TTC549 (cell line): ENCODE measurements around the gene GMDS.

Experiments
- FAIRE-seq: peaks from 2 replicates; lab custom pipeline; 2012; peaks lifted over from hg19 to GRCh38; lab: Jason Lieb, UNC

GMDS gene

DNA sequence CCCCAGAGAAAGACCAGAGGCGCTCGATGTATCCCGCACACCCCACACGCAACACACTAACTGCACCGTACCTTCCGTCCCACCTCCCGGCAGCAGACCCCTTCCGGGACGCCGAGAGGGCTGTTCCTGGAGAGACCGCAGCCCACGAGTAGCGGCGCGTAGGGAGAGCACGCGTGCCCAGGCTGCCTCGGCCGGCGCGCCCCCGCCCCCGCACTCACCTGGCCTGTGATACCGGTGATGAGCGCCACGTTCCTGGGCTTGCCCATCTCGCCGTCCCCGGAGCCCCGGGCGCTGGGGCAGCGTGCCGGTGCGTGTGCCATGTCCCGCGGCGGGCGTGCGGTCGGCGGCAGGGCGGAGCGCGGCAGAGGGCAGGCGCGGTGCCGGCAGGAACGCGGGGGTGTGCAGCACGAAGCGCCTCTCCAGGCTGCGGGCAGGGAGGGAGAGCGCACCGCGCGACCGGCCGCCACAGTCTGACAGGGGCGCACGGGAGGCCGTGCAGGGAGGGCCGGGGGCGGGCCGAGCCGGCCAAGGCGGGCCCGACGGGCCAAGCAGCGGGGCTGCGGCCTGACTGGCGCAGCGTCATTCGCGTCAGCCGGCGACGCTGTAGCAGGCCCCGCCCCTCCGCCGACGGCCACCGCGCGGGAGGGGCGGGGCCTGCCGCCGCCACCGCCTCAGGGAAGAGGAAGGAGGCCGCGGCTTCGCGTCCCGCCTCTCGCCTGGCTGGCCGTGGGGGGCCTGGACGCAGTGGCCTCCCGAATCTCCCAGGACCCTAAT is at the start of gene GMDS:
Gene GMDS (minus strand): TSS at position 503 of the 774 bp plus-strand sequence.
- no peak for FAIRE-seq

DNA sequence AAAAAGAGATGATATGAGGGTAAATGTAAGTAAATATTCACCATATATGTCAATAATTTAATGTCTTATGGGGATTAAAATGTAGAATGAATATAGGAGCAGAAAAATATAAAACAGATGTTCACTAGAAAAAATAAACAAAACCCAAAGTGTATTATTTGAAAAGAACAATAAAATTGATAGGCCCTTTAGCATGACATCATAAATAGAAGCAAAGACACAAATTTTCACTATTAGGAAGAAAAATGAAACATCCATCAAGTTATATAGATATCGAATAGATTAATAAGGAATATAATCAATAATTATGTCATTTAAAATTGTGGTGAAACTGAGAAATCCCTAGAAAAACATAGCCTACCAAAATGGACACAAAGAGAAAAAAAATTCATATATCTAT is 40.1 kb upstream of the GMDS start:
- no peak for FAIRE-seq

DNA sequence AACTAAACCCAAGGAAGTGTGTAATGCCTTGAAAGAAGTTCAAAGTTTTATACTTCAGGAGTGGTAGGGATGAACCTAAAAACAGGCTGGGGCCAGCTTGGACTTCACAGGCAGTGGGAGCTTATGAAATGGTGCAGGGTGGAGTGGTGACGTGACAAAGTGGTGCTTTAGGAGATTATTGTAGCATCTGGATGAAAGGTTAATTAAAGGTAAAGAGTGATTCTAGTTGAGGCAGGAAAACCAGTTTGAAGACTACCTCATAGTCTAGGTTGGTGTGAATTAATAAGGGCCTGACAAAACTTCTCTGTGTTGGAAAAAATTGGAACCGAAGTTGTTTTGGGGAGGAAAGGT is 30.5 kb upstream of the GMDS start:
- no peak for FAIRE-seq

DNA sequence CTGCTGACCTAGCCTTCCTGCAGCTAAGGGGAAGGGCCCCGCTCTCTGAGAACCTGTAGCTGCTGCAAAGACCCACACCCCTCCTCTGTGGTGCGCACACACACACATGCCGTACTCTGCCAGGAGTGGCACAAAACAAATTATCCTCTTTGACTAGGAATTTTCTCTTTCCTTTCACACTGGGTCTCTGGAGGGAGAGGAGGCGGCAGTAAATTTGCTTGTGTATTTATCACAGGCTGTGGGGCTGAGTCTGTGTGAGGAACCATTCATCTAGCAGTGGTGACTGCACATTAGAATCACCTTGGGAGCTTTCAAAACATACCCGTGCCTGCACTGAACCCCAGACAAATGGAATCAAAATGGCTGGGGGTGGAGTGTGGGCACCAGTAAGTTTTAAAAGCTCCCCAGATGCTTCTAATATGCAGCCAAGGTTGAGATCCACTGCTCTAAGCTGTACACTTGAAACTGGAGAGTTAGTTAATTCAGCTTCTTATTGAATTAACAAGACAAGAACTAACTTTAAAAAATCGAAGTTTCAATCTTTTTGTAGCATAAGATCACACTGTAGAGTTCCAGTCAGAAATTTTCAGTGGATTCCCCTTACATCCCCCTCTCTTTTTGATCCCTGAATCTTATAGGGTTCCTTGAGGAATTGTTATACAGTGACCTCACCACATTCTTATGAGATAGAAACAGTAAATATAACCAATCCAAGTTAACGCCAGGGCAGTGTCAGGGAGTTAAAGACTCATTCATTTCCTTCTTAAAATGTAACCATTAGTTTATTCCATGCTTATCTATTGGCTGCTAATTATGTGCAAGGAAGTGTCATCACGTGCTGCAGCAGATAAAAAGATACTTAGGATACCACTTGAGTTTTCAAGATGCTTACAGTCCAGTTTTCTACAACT is 29.8 kb upstream of the GMDS start:
- no peak for FAIRE-seq

DNA sequence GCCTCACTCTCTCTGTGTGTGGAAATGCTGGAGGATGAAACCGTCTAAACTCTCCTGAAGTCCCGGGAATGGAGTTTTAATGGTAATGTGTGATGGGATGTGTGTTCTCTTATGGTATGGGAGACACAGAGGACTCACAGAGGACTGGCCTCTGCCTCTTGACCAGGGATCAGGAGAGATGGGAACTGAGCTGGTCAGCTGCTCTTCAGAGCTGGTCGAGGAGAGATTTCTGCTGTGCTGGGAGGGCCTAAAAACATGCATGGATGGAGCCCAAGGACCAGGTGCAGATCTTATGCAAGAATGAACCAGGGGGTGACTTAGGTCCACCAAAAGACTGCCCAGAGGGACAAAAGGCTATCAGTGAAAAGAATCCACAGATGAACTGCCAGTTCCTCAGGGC is 27.3 kb upstream of the GMDS start:
- FAIRE-seq, result no peak

DNA sequence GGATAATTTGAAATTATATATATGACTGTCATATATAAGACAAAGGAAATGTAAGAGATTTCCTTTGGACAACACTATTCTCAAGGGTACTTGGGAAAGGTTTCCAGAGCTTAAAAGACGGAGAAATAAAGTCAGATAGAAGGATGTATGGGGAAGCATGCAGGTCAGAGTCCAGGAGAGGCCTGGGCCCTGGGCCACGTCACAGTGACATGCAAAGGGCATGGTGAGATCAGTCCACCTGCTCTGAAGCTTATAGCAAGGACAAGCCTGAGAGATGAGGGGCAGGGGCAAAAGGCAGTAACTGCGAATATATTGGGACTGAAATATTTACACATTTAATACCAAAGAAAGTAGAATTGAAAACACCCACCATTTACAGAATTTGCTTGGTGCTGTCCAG is 24.6 kb upstream of the GMDS start:
- no peak for FAIRE-seq

DNA sequence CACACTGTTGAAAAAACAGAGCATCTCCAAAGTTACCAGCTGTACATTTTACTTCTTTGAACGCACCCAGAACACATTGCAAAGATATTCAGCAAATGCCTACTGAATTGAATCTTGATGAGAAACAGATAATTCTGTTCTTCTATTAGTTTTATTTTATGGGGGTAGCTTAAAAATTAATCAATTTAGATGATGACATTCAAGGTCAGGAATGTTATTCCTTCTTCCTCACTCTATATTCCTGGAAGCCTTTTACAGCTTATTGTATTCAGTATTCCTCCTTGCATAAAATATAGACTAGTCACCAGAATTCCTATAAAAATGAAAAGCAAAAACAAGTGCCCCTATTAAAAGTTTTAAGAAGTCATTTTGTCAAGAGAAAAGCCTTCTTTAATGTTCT is 21.4 kb upstream of the GMDS start:
- FAIRE-seq, result no peak

DNA sequence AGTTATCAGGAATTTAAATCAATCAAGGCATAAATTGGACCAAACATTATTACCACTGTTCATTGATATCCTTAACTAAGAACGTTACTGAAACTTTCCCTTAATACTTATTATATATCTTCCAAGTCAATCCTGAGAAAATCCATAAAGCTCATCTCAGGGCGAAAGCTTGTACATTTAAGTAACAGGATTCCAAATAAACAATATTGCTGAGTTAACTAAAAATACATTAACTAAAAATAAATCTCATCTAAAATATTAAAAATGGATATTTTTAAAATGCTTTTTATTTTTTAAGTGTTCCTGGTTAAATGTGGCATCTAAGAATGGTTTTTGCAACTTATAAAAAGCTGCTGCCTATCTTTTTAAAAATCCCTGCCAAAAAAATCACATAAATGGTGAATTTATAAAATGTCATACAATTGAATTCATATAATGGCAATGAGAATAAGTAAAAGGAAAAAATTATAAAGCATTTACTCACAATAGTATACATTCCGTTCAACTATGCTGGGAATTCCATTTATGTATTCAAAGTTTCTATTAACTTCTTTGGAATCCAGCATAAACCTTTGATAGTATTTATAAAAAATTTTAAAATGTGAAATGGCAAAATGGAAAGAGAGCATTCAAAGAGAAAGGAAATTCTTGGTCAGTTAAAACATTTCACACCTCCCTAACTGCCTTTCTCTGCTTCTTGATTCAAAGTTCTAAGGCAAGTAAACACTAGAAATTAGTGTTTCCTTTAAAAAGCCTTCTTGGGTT is 20.8 kb upstream of the GMDS start:
- FAIRE-seq, result no peak

DNA sequence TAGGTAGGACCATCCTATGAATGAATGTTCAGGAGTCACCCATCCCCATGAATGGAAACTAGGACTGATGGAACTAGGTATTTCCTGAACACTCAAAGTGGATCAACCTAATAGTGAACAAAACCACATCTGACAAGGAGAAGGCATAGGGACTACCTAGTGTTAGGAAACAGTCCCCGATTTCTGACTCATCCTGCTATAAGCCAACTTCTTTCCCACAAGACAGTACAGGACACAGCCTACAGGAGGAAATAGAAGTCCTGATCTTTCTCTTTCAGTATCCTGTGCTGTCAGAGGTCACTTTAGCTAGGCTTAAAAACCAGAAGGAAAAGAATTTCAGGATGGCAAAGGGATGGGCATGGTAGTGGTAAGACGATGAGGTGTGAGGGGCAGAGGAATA is 19.5 kb upstream of the GMDS start:
- FAIRE-seq, result no peak

DNA sequence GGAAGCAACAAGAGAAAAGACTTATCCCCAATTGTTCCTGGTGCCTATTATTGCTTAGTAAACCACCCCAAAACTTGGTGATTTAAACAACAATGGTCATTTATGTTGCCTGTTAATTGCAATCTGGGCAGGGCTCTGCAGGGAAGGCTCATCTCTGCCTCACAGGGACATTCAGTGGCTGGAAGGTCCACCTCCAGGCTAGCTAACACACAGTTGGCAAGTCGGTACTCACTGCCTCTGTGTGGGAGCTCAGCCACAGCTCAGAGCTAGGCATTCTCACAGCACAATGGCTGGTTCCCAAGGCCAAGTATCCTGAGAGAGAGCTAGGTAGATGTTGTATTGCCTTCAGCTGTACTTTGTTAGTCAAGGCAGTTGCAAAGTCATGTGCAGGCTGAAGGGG is 18.5 kb upstream of the GMDS start:
- FAIRE-seq, result no peak

DNA sequence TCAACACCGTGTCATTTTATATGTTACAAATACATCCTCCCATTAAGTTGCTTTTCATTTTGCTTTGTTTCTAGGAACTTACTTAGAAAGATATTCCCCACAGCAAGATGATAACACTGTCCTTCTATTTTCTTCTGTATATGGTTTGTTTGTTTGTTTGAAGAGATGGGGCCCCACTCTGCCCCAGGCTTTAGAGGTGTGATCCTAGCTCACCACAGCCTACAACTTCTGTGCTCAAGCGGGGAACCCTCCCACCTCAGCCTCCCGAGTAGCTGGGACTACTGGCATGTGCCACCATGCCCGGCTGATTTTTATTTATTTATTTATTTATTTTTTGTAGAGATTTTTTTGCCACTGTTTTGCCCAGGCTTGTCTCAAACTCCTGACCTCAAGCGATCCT is 14.2 kb upstream of the GMDS start:
- FAIRE-seq, result no peak

DNA sequence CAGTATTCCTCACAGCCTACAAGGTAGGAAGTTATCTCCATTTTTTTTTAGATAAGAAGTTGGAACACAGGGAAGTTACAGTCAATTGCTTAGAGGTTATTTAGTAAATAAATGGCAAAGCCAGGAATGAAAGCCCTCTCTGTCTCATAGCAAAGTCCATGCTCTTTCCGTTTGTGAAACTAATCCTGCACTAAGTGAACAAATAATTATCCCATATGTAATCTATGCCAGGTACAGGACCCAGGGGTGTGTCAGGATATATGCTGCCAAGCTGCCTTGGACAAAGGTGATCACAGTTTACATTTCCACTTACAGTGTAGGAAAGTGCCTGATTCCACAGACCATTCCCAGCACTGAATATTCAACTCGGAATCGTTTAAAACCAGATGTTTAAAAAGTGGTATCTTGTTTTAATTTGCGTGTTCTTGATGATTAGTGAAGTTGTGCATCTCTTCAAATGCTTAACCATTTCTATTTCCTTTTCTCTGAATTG is 13.6 kb upstream of the GMDS start:
- no peak for FAIRE-seq

DNA sequence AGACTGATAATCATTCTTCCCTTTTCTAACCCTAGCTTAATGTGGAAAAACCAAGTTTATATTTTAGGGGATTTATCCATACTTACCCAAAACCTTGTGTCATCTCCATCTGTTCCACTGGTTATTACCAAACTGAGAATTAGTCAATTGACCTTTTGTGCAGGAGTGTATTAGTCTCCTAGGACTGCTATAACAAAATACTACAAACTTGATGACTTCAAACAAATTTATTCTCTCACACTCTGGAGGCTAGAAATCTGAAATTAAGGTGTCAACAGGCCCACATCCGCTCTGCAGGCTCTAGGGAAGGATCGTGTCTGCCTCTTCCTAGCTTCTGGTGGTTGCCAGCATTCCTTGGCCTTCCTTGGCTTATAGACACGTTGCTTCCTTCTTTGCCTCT is 12.7 kb upstream of the GMDS start:
- FAIRE-seq, result no peak

DNA sequence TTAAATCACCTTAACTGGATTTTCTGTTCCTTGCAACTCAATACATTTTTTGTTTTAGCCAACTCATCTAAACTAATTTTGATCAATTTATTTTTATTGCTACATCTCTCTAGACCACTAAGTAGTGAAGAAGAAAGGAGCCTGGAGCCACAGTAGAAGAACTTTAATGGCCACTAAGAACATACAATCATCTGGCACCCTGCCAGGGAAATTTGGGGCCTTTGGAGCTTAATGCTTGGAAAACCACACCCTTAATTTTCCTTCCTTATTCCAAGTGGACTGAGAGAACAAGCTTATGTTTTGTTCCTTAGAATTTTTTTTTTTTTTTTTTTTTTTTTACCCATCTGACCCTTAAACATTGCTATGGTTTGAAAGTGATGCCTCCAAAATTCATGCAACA is 12.0 kb upstream of the GMDS start:
- FAIRE-seq, result no peak

DNA sequence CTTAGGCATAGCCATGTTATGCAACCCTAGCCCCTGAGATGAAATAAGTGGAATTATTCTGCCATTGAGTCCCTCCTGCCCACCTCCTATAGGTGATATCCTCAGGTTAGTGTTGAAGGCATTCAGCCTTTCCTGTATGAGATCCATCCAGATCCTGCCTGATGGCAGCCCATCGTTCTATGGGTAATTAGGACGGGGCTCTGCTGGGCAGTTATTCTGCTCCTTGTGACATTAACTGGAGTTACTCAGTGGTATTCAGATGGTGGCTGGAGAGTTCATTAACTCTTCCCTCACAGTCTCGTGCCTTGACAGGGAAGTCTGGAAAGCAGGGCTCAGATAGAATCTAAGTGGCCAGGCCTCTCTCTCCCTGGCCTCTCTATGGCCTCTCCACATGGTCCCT is 9.3 kb upstream of the GMDS start:
- no peak for FAIRE-seq

DNA sequence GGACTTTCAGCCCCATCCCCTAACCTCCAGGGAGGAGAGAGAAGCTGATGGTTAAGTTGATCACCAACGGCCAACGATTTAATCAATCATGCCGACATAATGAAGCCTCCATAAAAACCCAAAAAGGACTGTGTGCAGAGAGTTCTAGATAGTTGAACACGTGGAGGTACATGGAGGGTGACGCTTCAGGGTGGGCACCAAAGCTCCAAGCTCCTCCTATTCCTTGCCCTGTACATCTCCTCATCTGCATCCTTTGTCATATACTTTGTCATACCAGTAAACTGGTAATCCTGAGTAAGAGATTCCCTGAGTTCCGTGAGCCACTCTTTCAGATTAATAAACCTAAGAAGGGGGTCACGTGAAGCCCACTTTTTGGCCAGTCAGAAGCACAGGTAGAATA is 3.7 kb upstream of the GMDS start:
- FAIRE-seq, result no peak

DNA sequence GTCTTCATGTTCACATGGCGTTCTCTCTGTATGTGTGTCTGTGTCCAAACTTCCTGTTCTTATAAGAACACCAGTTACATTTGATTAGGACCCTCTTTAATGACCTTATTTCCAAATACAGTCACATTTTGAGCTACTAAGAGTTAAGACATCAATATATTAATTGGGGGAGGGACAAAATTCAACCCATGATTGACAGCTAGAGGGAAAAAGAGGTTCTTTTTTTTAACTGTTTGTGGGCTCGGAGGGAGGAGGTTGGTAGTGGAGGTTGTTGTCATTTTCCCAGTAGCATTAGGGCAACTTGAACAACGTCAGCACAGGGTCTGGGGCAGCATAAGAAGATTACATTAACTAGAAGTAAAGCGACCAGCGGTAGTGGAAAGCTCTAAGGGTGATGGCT is 2.3 kb upstream of the GMDS start:
- no peak for FAIRE-seq

DNA sequence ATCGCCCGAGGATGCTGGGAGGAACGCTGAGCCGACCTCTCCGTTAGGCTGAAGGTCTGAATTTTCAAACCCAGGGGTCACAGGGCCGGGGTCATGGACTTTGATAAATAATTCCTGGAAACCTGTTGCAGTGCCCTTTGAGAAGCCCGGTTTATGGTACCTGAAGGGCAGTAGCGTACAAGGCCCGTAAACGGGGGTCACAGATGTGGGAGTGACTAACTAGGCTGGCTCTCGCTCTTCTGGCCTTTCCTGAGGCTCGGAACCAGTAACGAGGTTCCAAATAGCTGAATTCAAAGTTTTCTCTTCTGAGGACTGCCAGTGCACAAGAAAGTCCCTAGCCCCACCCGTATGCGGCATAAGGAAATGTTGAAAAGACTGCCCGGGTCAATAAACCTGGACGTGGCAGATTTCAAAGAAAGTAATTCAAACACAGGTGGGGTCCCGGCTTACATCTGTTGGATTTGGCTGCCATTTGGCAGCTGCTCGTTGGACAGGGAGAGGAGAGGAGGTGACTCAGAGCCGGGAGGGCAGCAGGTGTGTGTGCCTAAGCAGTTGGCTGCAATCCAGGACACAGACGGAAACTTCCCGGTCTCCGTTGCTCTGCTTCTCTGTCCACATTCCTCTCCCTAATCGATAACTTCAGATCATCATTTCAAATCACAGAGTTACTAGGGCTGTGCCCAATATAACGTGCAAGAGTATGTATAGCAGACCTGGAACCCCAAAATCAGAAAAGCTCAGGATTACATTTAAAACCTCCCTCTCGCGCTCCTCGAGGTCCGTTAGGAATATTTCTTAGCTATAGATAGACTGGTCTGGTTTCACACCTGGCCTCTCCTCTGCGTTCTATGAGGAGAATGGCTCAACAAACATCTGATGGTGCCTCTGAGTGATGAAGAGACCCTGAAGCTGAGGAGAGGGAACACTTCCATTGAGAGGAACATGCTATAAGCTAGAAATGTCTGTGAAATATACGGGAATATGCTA is 765 bp upstream of the GMDS start:
- no peak for FAIRE-seq

DNA sequence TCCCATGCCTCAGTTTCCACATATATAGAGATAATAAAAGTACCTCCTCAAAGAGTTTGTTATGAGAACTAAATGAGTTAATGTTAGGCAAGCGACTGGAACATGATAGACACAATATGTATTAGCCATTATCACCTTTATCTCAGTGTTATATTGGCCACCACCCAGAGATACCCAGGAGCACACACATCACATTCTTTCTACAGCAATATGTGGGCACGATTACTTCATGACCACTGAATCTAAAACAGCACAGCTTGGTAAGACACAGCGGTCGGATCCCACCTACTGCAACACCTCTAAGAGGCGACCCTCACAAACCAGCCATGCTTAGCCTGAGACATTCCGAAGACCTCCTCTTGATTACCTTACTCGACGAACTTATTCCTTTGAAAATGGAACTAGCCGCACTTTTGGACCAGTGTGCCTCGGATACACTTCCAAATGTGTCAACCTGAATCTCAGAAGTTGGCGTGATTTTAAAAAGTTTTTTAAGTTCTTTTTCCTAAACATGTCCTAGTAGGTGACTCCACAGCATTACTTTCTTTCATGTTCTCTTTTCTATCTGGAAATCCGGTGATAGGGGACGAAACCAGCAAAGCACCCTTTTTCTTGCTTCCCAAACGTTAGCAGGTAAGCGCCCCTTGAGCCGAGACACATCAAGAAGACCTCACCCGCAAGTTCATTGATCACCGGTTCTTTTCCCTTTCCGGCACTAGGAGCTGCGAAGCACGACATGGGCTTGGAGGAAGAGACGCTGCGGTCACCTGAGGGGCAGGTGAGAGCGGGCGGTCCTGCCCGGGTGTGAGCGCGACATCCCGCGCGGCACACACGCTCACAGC is 923 bp downstream of the GMDS start:
- FAIRE-seq, result no peak

DNA sequence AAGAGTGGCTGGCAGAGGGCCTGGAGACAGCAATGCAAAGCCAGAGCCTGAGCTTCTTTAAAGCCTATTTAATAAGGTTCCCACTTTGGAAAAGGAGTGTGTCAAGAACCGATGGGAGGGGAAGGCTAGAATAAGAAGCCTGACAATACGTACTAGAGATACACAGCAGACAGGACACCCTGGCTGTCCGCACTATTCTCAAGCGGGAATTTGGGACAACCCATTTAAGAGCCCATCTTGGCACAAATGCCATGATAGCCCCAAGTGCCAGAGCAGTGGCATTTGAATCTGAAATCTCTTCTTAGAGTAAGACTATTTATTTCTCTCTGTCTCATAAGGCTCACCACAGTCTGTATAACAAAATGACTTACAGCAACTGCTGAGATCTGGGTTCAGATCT is 3.1 kb downstream of the GMDS start:
- no peak for FAIRE-seq

DNA sequence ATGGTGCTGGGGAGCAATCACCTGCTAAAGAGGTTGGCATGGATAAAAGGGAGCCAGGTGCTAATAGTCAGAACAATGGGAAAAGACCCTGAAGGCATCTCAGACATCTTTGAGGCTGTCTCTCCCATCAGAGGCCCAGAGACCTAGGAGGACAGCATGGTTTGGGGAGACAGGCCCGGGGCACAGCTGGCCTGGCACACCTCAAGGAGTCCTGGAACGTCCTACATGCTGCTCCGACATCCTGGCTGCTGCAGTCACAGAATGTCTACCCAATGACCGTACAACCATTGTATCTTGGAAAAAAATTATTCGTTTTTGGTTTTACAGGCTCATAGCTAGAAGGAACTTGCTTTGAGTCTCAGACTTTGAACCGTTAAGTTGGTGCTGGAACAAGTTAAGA is 4.4 kb downstream of the GMDS start:
- FAIRE-seq, result no peak
